GM13976 (cell line): ENCODE data around the gene LGI4.

ENCODE experiments used
- DNase-seq: peaks from one replicate; pipeline ENCODE4 v3.0.0; 2012; ENCODE audit warnings: low spot score
- CTCF ChIP-seq: IDR thresholded peaks from 2 replicates; pipeline ENCODE4 v1.5.1; 2012; ENCODE audit warnings: borderline replicate concordance, mild to moderate bottlenecking; ENCODE audit not compliant: insufficient read depth; ENCODE audit errors: extremely low read depth, missing control alignments, control extremely low read depth
- in situ Hi-C: fragments of 300-500 bp; cut with MboI; formaldehyde crosslinking; loops from one replicate; pipeline ENCODE4 v1.12.0; 2022; ENCODE audit warnings: low sequenced_read_pairs, mixed read lengths, inconsistent platforms; ENCODE audit not compliant: unreplicated experiment

Gene LGI4

DNA sequence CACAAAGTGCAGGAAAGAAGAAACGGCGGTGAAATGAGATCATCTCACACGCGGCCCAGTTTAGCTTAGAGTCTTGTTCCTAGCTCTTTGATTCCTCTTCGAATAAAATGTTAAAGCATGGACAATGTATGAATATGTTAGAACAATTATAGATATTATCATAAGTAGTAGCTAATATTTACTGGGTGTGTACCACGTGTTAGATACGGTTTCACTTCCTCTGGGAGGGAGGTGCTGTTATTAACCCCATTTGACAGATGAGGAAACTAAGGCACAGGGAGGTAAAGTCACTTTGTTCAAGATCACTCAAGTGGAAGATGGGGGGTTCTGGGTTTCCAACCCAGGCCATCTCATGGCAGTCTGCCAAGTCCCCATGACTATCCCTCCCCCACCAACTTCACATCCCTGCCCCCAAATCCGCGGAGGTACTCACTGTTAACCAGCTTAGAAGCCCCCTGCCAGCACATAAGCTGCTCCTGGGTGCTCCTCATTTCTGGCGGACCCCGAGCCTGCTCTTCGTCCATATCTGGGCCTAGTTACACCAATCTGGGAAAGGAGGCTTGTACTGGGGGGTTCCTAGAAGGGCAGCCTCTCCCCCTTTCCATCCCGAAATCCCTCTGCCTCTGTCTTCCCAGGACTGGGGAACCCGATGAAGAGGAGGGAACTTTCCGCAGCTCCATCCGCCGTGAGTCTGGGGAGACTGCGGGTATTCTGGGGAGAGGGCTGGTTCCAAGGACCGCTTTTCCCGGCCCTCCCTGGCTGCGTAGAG is 7.2 kb upstream of the LGI4 start:
- no peak for DNase-seq
- in situ Hi-C loops = no loop called here

GRCh38 chr19:35140962-35141836 is 6.3 kb upstream of the LGI4 start:
- TF ChIP-seq CTCF = peak; percentile 57
- in situ Hi-C loops = no loop called here
- peak; percentile 100 for DNase-seq

More for the DNA sequence above, 7.2 kb upstream of the LGI4 start:
- no peak for TF ChIP-seq CTCF

DNA sequence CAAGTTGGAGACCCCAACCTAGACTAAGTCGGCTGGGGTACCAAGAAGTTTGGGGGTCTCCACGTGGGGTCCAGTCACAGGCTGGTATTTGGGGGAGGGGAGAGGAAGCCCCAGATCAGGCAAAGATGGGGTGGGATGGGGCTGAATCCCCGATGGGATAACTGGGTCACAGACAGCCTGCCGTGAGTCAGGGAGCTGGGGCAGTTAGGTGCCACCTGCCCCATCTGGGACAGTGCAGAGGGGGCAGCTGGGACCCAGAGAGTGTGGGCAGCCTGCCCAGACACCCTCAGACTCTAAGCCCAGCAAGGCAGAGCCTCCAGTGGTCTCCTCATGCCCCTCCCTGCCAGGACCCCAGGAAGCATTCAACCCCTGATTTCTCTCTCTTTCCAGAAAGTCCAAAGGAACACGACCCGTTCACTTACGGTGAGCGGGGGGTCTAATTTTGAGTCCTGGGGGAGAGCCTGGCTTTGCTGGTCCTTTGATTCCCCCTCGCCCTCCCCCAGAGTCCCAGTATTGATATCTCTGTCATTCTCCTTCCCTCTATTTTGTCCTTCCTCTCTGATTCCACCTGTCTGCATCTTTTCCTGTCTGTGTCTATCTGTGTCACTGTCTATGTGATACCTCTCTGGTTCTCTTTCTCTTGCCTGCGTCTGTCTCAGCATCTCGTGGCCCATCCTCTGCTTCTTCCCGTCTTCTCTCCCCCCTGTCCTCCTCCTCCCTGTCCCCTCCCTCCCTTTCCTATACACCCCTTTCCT is 5.5 kb upstream of the LGI4 start:
- in situ Hi-C loops = no loop called here
- no peak for TF ChIP-seq CTCF
- no peak for DNase-seq

GRCh38 chr19:35138305-35138892 is 3.5 kb upstream of the LGI4 start, which contains the start of gene FXYD1:
FXYD1 (plus strand) TSS chr19:35138824; CDS start chr19:35140080, 1,256 bp downstream.
- no peak for DNase-seq
- in situ Hi-C loops = no loop called here
- no peak for TF ChIP-seq CTCF

GRCh38 chr19:35136977-35137702 is 2.3 kb upstream of the LGI4 start:
- no peak for TF ChIP-seq CTCF
- DNase-seq = no peak
- in situ Hi-C loops = no loop called here
